Motor neuron (in vitro differentiated cells): ENCODE data around the gene CD28. TPM values are rescaled to one million over a fixed set of nuclear protein-coding genes. Genes with fewer than 3 reads are reported as not detected.
A peak's percentile ranks its signal among the peaks of the same experiment; 100 is the strongest.

Experiments used
- ATAC-seq, 8 experiments: fragments of 200-7000 bp; cut with Tn5 transposase; replicated peaks in 6 of 8; 2 replicates each; pipeline ENCODE4 v1.8.0; 2021; ENCODE audit warnings: mild to moderate bottlenecking in 8 of 8, moderate library complexity in 8 of 8
- H3K27ac ChIP-seq, 2 donors: fragments of 250-450 bp; sonication (Bioruptor Pico); 2 replicates each; pipeline ENCODE4 v1.9.0; 2021; ENCODE audit warnings: antibody characterized with exemption in 2 of 2, mild to moderate bottlenecking in 2 of 2, moderate library complexity in 1 of 2
- H3K4me1 ChIP-seq, 2 donors: fragments of 250-450 bp; sonication (Bioruptor Pico); replicated peaks in 1 of 2; 2 replicates each; pipeline ENCODE4 v1.6.1; 2021; ENCODE audit warnings: antibody characterized with exemption in 2 of 2, mild to moderate bottlenecking in 2 of 2, moderate library complexity in 1 of 2
- H3K4me3 ChIP-seq, 5 donors: fragments of 250-450 bp; sonication (Bioruptor Pico); 2 replicates each; pipeline ENCODE4 v1.9.0; 2021; ENCODE audit warnings: antibody characterized with exemption in 5 of 5, mild to moderate bottlenecking in 5 of 5, moderate library complexity in 4 of 5
- WGBS, 10 experiments: fragments of 450-650 bp; shearing (Covaris generic); methylation state at CpG; one replicate each; pipeline ENCODE4 v1.0.0; 2022; 5-methylcytosine and 5-hydroxymethylcytosine counted together
- in situ Hi-C, 9 experiments: fragments of 400-800 bp; cut with MboI; loops; one replicate each; pipeline ENCODE4 v1.15.0; 2021; ENCODE audit warnings: low sequenced_read_pairs in 9 of 9, low pct_unique_long_range_greater_than_20kb in 2 of 9; ENCODE audit not compliant: unreplicated experiment in 9 of 9
- total RNA-seq, 8 experiments: library from RNA; unstranded; fragments of 300-600 nt; gene quantifications; 2 replicates each; pipeline versions ENCODE4 v1.2.3 to v1.2.4, GENCODE V29; 2022

Gene CD28
- total RNA-seq, 8 experiments from 2014 or later = 0.05 to 0.33 (median 0.09) TPM; not detected in 2

DNA sequence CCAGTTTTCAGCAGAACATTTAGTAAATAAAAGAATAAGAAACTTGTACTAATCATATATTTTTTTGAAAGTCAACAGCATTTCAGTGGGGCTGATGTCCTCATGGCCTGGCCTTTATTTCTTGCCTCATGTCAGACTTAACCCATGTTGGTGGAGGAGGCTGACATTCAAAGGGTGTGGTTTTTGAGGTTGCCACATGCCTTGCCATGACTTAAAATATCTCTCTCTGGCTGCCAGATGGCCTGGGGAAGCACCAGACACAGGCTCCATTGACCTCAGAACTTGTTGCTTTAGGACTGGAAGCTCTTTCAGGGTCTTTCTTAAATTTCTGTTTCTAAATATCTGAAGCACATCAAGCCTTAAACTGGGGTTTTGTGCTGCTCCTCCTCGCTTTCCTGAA lies 32.5 kb upstream of the CD28 start:
- ATAC-seq = peak in 2 of 8 experiments; percentile 80 to 93
- Histone ChIP-seq H3K4me3 (no peak overlapping the region), H3K27ac (no peak overlapping the region), H3K4me1 (no peaks in the 10 kb centered on the region)
- in situ Hi-C loops = loop anchor here in 1 of 9 experiments (25.0 kb wide), 1 partner anchor 187 kb away; no protein-coding TSS in a partner anchor
- WGBS, 10 experiments = 11 to 100% (median 68%) methylated on average over 1 of the region's 1 CpG; no CpG with 5 or more reads in 4 of the 10 experiments

DNA sequence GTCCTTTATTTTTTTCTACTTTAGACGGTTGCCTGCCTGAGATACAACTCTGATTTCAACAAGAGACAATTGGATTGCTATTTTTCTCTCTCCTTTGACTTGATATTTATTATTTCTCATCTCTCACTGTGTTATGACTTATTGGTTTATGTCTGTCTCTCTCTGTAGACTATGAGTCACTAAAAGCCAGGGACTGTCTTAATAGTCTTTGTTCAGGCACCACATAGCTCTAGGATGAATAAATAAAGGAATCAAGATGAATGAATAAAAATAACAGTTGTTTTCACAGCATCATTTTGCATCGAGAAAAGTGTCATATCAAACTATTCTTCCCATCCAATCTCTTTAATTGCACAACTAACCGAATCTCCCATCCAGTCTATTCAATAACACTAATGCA lies 31.4 kb upstream of the CD28 start:
- WGBS, 10 experiments = 22 to 93% (median 62%) methylated on average over 1 to 3 of the region's 3 CpGs; no CpG with 5 or more reads in 1 of the 10 experiments

DNA sequence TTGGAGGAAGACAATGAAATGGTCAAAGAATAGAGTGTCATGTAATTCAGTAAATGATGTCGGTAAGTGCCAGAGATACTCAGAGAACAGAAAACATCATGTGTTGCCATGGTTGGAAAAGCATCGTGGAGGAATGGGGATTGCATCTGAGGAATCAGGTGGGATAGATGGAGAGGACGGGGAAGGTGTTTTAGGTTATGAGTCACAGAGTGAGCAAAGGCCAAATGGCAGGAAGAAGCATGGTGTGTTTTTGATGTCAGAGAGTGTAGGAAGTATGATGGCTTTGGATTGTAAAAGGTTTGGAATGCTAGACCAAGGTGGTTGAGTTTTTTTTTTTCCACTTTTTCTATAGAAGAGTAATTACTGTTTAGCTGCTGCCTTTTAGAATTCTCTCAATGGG lies 27.5 kb upstream of the CD28 start:
- Histone ChIP-seq H3K27ac (no peak overlapping the region), H3K4me3 (no peak overlapping the region), H3K4me1 (no peaks in the 10 kb centered on the region)
- no peak for ATAC-seq
- 59 to 97% (median 90%) methylated on average over 2 to 3 of the region's 3 CpGs for WGBS, 10 experiments
- in situ Hi-C loops = no loop called here

More for the DNA sequence above, 31.4 kb upstream of the CD28 start:
- peak in 2 of 8 experiments; percentile 47 to 53 for ATAC-seq
- Histone ChIP-seq H3K4me3 (no peak overlapping the region), H3K27ac (no peak overlapping the region), H3K4me1 (no peaks in the 10 kb centered on the region)
- in situ Hi-C loops = no loop called here

DNA sequence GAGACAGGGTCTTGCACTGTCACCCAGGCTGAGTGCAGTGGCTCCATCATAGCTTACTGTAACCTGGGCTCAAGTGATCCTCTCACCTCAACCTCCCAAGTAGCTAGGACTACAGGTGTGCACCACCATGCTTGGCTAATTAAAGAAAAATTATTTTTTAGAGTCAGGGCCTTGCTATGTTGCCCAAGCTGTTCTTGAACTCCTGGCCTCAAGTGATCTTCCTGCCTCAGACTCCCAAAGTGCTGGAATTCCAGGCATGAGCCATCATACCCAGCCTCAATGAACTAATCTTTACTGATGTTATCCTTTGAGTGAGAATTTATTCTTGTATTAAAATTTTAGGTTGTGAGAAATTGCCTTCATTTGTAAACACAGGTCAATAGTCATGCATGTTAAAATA lies 27.0 kb upstream of the CD28 start:
- Histone ChIP-seq H3K4me3 (no peak overlapping the region), H3K4me1 (no peaks in the 10 kb centered on the region), H3K27ac (no peak overlapping the region)
- no peak for ATAC-seq
- in situ Hi-C loops = no loop called here

DNA sequence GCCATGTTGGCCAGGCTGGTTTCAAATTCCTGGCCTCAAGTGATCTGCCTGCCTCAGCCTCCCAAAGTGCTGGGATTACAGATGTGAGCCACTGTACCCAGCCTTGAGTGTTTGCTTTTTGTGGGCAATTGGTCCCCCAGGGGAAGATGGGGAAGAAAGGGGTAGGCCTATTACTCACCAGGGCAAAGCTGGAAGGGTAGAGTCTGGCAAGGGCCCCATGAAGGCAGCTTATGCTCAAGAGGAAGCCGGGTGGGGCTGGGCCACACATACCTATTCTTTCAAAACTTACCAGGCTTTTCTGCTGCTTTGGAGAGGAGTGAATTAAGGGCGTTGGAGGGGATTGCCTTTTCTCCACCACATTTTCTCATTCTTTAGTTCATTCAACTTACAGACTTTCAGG lies 24.5 kb upstream of the CD28 start:
- in situ Hi-C loops = no loop called here
- no peak for ATAC-seq

DNA sequence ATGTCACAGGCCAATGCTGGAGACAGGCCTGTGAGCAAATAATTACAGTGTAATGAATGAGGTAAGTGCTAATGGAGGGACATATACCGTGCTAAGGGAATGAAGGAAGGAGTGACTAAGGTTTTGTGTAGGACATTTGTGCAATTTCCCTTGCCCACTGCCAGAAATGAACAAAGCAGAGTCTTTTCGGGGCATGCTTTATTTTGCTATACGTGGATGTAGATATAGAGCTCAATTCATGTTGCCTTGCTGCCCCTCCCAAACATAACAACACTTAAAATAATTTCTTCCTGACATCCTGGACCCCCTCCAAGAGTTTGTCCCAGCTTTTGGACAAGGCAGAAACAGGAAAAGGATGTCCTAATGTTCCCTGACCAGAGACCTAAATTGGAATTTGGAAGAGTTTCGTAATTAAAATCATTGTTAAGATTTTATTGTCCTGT lies 23.7 kb upstream of the CD28 start:
- no peak for ATAC-seq
- no peak overlapping the region for H3K27ac ChIP-seq
- no peak overlapping the region for H3K4me3 ChIP-seq
- WGBS, 10 experiments = 0 to 100% (median 79%) methylated on average over 1 to 4 of the region's 4 CpGs; no CpG with 5 or more reads in 1 of the 10 experiments
- in situ Hi-C loops = no loop called here
- H3K4me1 ChIP-seq = no peaks in the 10 kb centered on the region

More for the DNA sequence above, 24.5 kb upstream of the CD28 start:
- 20 to 100% (median 87%) methylated on average over 1 to 2 of the region's 2 CpGs; no CpG with 5 or more reads in 5 of the 10 experiments for WGBS, 10 experiments
- H3K4me1 ChIP-seq = no peaks in the 10 kb centered on the region
- no peak overlapping the region for H3K4me3 ChIP-seq
- no peak overlapping the region for H3K27ac ChIP-seq

DNA sequence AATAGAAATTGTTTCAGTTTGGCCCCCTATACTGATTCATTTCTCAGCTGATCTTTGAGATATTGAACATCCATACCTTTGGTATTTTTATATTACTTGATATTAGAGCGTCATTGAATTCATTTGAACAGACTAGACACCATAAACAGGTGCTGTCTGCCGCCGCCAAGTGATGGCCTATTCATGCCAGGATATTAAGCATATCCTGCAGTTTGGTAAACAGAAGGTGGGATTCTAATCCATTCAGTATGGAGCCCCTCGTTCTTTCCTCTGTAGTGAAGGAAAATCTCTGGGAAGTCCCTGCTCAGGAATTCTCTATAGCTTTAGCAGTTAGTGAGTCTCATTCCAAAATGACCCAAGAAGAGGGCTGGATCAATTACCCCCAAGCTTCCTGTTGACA lies 23.0 kb upstream of the CD28 start:
- WGBS, 10 experiments = 69 to 100% (median 92%) methylated on average over 2 to 4 of the region's 4 CpGs; no CpG with 5 or more reads in 2 of the 10 experiments
- no peak for ATAC-seq
- no peak overlapping the region for H3K27ac ChIP-seq
- in situ Hi-C loops = no loop called here
- no peak overlapping the region for H3K4me3 ChIP-seq
- peaks cover under 1 to 1% of the 10 kb centered on the region in 2 donors for H3K4me1 ChIP-seq

DNA sequence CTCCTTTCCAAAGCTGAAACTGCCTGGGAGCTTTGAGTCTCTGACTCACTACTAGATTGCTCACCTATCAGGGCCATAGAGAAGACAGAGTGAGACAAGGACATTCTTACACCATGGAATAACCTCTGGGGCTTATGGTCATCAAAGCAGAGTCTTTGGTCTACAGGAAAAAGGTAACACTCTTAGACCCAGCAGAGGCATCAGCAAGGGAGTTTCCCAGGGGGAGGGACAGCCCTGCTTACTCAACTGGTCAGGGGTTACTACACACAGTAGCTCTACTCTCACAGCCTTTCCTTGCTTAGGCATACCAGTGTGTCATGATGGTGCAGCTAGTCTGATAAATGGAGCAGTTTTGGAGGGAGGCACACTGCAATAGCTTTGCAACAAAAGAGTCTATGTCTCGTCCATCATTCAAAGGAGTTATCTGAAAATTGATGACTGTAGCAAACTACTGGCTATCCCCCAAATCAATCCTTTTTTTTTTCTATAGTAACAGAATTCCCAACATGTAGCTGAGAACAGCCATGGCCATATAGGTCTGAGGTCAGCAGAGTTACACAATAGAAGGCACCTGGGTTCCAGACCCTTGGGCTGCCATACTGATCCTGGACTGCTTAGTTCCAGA lies 22.4 kb upstream of the CD28 start:
- peak in 5 of 8 experiments; percentile 5 to 67 (median 25) for ATAC-seq
- H3K27ac ChIP-seq = no peak overlapping the region
- in situ Hi-C loops = no loop called here
- no peak overlapping the region for H3K4me3 ChIP-seq
- WGBS, 10 experiments = 67 to 100% (median 88%) methylated on average over 1 of the region's 1 CpG; no CpG with 5 or more reads in 7 of the 10 experiments
- H3K4me1 ChIP-seq = peaks cover 7 to 8% of the 10 kb centered on the region in 2 donors

DNA sequence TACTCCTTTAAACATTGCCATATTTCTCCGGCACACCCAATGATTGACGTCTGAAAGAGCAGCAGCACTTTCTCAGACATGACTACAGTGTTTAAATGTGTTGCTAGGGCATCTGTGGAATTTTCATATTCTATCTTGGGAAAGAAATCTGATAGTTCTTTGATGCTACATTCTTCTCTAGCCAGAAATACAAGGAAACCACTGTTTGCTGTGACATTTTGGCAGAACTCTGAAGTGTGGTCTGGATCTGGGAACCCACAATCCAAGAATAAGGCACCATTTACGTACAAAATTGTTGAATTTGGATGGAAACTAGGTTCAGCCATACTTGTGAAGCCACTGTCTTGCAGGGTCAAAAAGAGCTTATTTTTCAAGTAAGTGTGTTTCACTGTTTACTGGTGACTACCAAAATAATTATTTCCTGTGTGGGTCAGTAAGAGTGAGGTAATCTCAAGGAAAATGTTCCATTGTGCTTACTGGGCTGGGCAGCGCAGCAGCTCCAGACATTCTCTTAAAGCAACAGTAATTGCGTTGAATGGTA lies 21.3 kb upstream of the CD28 start:
- no peak overlapping the region for H3K27ac ChIP-seq

DNA sequence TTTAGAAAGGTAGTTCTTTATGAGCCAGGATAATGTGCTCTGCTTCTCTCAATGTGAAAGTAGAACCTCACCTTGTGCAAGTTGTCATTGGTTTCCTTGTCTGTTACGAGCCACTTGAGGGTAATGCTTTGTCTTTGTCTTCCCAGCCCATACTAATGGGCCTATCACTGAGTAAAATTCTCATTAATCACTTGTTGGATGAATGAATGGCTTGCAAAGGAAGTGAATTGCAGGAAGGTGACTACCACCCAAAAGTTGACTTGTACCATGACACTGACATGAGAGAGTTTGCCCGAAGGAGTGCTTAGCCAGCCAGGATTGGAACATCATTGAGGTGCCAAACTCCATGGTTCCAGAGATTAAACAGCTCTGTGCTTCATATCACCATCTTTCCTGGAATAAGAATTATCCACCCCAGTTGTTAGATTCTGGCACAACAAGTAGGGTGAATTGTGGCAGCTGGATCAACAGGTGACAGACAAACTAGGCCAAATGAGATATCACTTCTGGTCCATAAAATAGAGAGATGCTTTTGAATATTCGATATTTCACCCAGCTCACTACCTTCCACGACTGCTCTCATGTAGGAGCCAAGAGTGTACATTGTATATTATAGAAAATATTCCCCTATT lies 20.5 kb upstream of the CD28 start:
- H3K4me1 ChIP-seq = peaks cover 15 to 18% of the 10 kb centered on the region in 2 donors
- H3K27ac ChIP-seq = no peak overlapping the region
- 66 to 100% (median 86%) methylated on average over 1 to 4 of the region's 4 CpGs; no CpG with 5 or more reads in 2 of the 10 experiments for WGBS, 10 experiments
- ATAC-seq = no peak
- in situ Hi-C loops = no loop called here
- H3K4me3 ChIP-seq = no peak overlapping the region

More for the DNA sequence above, 21.3 kb upstream of the CD28 start:
- peaks cover 13 to 15% of the 10 kb centered on the region in 2 donors for H3K4me1 ChIP-seq
- in situ Hi-C loops = no loop called here
- ATAC-seq = peak in 2 of 8 experiments; percentile 61 to 62
- no peak overlapping the region for H3K4me3 ChIP-seq
- 0 to 100% (median 89%) methylated on average over 1 to 4 of the region's 5 CpGs; no CpG with 5 or more reads in 2 of the 10 experiments for WGBS, 10 experiments

DNA sequence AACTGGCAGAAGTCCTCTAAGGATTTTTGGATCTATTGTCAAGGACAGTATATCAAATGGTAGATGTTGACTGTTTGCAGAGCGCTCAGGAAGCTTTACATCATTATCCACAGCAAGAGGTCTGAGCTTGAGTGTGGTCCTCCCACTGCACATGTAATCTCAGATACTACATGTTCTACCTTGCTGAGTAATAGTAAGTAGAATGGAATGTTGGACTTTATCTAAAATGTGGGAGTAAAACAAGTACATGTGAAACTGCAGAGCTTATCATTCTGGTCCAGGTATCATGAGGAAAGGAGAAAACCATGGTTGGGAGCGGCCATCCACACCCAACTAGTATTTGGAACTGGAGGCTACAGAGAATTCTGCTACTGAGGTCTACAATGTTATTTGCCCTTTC lies 19.3 kb upstream of the CD28 start:
- 43 to 100% (median 100%) methylated on average over 1 to 2 of the region's 2 CpGs; no CpG with 5 or more reads in 4 of the 10 experiments for WGBS, 10 experiments
- Histone ChIP-seq H3K4me1 (peaks cover 15 to 18% of the 10 kb centered on the region in 2 donors), H3K4me3 (no peak overlapping the region), H3K27ac (no peak overlapping the region)
- in situ Hi-C loops = no loop called here
- no peak for ATAC-seq

DNA sequence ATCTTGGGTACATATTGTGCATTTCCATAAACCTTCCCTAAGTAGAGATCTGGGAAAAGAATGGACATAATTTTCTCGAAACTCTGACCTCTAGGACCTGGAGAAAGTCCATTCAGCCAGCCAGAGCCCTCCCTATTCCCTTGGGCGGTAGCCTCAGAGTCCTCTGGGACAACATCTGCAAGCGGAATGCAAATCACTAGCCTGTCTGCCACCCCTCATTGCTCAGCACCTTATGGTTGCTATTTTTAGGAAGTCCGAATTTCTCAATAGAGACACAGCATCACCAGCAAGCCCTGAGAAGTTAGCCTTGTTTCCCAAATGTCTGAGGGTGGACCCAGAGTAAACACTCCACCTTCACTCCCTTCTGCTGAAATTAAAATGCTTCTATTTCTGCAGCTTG lies 17.6 kb upstream of the CD28 start:
- no peak overlapping the region for H3K4me3 ChIP-seq
- 0 to 67% (median 33%) methylated on average over 1 to 4 of the region's 4 CpGs; no CpG with 5 or more reads in 1 of the 10 experiments for WGBS, 10 experiments
- ATAC-seq = peak in 6 of 8 experiments; percentile 34 to 99 (median 66)
- H3K4me1 ChIP-seq = peaks cover 15 to 18% of the 10 kb centered on the region in 2 donors
- H3K27ac ChIP-seq = no peak overlapping the region
- in situ Hi-C loops = no loop called here

DNA sequence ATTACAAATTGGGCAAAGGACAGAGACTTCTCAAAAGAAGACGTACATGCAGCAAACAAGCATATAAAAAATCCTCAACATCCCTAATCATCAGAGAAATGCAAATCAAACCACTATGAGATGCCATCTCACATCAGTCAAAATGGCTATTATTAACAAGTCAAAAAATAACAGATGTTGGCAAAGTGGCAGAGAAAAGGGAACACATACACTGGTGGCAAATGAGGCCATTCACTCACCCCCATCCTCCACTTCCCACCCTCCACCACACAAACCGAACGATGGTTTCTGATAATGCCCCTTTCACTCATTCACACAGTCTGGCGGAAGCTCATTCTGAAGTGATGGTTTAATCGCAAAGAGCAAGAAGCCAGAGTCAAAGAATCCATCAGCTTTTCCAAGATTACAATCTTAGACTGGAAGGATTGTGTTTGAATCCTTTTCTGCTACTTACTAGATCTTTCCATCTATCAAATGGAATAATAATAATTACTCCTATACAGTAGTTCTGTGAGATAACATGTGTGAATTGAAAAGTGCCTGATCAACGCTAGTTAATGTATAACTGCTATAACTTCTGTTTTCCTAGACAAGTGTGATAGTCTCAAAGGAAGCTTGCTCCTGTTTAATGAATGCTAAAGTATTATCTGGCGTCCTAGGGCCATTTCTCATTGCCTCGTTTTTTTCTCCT lies 16.9 kb upstream of the CD28 start:
- in situ Hi-C loops = no loop called here
- H3K4me1 ChIP-seq = peaks cover 15 to 18% of the 10 kb centered on the region in 2 donors
- ATAC-seq = no peak
- H3K27ac ChIP-seq = no peak overlapping the region
- WGBS, 10 experiments = 53 to 92% (median 65%) methylated on average over 2 to 7 of the region's 8 CpGs
- no peak overlapping the region for H3K4me3 ChIP-seq
